GM04503 (cell line): ENCODE results near the gene CXorf58.
"Not testable (repeated sequence)": the region's sequence is repeated elsewhere in the genome, so short reads cannot be mapped to it uniquely, and the experiment has no call there.

Experiments
- DNase-seq: peaks from one replicate; pipeline ENCODE4 v3.0.0-alpha.2; 2012; ENCODE audit warnings: low read depth

CXorf58 gene

GRCh38 chrX:23907498-23908218, at the start of gene CXorf58, which contains the start of gene APOO:
TSS of gene CXorf58 (plus strand) at chrX:23908006. CDS start at chrX:23910303, 2,297 bp downstream.
TSS of gene APOO (minus strand) at chrX:23907938. CDS start at chrX:23907702, 236 bp downstream.
- no peak for DNase-seq

GRCh38 chrX:23859238-23859637, 48.6 kb upstream of the CXorf58 start:
- not testable (repeated sequence) for DNase-seq

- DNase-seq = no peak
Measured at GRCh38 chrX:23861215-23861896, 46.5 kb upstream of the CXorf58 start.

- not testable (repeated sequence) for DNase-seq
Measured at GRCh38 chrX:23861952-23862351, 45.9 kb upstream of the CXorf58 start.

- DNase-seq = no peak
Measured at GRCh38 chrX:23864742-23865326, 43.0 kb upstream of the CXorf58 start.

GRCh38 chrX:23870041-23870440, 37.8 kb upstream of the CXorf58 start:
- DNase-seq = no peak

GRCh38 chrX:23871905-23872546, 35.8 kb upstream of the CXorf58 start:
- no peak for DNase-seq

- DNase-seq = no peak
Measured at GRCh38 chrX:23879380-23880090, 28.3 kb upstream of the CXorf58 start.

GRCh38 chrX:23883737-23884354, 24.0 kb upstream of the CXorf58 start:
- no peak for DNase-seq

GRCh38 chrX:23884427-23885024, 23.3 kb upstream of the CXorf58 start:
- no peak for DNase-seq

- no peak for DNase-seq
Measured at GRCh38 chrX:23885803-23886202, 22.0 kb upstream of the CXorf58 start.

- DNase-seq = no peak
Measured at GRCh38 chrX:23887451-23887850, 20.4 kb upstream of the CXorf58 start.

GRCh38 chrX:23887918-23888317, 19.9 kb upstream of the CXorf58 start:
- no peak for DNase-seq

- no peak for DNase-seq
Measured at GRCh38 chrX:23888887-23889501, 18.8 kb upstream of the CXorf58 start.

GRCh38 chrX:23890933-23891332, 16.9 kb upstream of the CXorf58 start:
- DNase-seq = no peak

- not testable (repeated sequence) for DNase-seq
Measured at GRCh38 chrX:23894993-23895392, 12.8 kb upstream of the CXorf58 start.

GRCh38 chrX:23896539-23896938, 11.3 kb upstream of the CXorf58 start:
- DNase-seq = not testable (repeated sequence)

- no peak for DNase-seq
Measured at GRCh38 chrX:23896981-23897380, 10.8 kb upstream of the CXorf58 start.

GRCh38 chrX:23898412-23898959, 9.3 kb upstream of the CXorf58 start:
- DNase-seq = no peak

- no peak for DNase-seq
Measured at GRCh38 chrX:23900220-23900797, 7.5 kb upstream of the CXorf58 start.
